HG03097 (cell line): ENCODE measurements around the gene LYZL1.
"Not testable (repeated sequence)": the region's sequence is repeated elsewhere in the genome, so short reads cannot be mapped to it uniquely, and the experiment has no call there.

Experiments used
- ATAC-seq: cut with Tn5 transposase; IDR thresholded peaks from one replicate; pipeline ENCODE4 v1.9.1; 2021; ENCODE audit not compliant: unreplicated experiment, low FRiP score

LYZL1 gene

DNA sequence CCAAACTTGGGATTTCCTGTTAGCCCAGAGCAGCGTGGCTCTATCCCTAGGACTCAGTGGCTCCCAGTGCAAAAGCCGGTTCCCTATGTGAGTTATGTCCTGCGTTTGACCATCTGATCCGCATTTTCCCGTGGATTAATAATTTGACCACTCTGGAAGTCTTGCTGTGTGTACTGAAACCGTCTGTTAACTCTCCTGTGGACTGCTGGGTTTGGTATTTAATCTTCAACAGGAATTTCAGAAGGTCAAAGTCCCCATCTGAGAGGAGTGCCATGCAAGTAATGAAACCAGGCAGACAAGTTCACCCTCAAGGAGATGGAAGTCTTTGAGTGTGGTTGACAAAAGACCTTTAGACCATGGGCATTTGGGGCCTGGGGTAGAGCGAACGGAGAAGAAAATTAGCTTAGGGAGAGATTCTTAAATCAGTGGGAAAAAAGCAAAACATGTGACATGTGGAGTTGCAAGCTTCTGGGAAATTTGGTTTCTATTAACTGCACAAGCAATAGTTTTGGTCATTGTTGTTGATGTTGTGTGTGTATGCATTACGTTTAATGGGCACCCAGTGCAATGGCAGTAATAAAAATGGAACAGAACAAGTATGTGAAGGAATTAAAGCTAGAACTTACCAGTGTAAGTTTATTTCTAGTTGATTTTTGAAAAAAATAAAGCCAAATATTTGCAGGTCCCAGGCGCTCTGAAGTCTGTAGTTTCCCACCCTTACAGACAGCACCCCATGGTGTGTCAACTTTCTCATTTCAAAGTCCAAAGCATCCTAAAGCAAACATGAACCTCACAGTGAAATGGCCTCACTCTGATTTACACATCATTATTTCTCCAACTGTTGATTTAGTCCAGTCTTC lies 38.2 kb downstream of the LYZL1 start:
- ATAC-seq, result no peak

DNA sequence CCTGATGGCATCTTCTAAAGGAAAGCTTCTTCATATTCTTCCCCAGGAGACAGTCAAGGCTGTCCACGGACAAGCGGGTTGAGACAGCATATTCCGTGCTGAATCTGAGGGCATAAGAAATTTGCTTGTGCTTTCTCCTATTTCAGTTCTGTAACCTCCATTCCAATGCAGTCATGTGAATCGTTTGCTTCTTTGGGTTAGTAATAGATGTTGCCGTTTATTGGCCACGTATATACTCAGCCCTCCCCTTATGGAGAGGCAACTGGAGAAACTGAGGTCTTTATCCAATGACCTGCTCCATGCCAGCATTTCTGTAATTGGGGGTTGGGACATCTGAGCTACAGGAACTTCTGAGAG lies 38.9 kb downstream of the LYZL1 start:
- ATAC-seq, result no peak

DNA sequence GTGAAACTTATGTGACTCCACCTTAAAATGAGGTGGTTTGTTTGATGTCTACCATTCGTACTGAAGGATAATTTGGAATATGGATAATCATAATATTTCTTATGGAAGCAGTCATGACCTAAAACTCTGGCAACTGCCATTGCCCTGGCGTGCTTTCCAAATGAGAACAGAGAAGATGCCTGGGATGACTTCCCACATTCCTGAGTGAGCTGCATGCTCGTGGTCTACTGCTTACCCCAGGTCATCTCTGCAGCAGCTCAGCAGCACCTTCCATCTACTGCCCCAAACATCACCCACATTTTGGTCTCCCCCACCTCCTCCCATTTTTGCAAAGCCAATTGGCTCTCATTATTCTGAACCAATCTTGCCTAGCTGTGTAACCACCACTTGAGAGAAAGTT lies 40.1 kb downstream of the LYZL1 start:
- ATAC-seq, result no peak

DNA sequence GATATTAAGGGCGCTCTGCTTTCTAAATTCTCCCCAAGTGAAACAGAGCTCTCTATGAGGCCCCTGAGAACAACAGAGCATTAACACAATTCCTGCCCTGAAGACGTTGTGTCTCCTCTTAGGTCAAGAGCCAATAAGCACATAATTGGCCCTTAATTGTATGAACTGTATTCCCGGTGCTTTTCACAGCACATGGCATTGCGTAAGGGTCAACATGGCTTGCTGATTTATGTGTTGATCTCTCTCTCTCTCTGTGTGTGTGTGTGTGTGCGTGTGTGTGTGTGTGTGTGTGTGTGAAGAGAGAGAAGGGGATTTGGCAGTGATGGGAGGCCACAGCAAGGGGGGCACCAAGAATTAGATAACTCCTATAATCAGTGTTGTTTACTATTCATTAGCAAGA lies 40.5 kb downstream of the LYZL1 start:
- ATAC-seq, result no peak

DNA sequence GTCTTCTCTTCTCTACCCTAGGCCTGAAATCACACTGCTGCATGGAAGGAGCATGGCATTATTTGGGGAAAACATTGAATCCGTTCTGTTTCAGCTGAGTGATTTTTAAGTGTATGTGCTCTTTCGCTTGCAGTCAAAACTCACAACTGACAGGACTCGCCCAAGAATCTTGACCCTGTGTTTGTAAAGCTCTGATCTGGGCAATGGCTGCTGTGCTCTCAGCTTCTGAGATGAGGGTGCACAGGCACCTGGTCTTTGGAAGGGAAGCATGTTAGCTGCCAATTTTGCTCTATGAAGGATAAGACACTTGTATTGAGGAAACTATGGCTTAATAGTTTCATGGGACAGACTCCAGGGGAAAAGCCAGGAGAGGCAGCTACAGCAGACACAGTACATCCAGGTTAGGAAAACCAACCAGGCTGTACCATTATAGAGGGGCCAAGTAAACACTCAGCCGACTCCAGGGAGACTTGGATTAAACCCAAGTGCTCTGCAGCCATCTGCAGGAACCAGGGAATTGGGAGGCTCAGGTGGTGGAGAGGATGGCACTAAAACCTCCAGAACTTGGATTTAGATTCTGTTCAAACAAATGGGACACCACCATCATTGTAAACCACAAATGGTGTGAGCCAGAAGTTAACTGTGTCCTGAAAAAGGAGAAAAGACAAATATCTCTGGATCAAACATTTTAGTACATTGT lies 43.3 kb downstream of the LYZL1 start:
- no peak for ATAC-seq

DNA sequence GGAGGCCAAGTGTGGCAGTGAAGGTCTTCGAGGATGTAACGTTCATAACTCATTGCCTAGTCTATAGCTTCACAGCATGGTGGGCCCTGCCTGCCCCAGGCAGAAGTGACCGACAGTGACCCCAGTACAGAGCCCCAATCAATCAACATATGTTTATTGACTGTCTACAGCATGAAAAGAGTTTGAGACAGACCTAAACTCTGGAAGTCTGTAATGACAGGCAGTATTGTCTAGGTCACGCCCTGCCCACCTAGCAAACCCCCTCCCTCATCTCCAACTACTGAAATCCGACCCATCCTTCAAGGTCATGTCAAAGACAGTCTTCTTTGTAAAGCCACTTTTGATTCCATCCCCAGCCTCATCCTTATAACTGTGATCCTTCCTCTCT lies 43.9 kb downstream of the LYZL1 start:
- ATAC-seq, result no peak

DNA sequence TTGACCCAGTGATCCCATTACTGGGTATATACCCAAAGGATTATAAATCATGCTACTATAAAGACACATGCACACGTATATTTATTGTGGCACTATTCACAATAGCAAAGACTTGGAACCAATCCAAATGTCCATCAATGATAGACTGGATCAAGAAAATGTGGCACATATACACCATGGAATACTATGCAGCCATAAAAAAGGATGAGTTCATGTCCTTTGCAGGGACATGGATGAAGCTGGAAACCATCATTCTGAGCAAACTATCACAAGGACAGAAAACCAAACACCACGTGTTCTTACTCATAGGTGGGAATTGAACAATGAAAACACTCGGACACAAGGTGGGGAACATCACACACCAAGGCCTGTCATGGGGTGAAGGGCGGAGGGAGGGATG lies 48.7 kb downstream of the LYZL1 start:
- ATAC-seq, result not testable (repeated sequence)

DNA sequence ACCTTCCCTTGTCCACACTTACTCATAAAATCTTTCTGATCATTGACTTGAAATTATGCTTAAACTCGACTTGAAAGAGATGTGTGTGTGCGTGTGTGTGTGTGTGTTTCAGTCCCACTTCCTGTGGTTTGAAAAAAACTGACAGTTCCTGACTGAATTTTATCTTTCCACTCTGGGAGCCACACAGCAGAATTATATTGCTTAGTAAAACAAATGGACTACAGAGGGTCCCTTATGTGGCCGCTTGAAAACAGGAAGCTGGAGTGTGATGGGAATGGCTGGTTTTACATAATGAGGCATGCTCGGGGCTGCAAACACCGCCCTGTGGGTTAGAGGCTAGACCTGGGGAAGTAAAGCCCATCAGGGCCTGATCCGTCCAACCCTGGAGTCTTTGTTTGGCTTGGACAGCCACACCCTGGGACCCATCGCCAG lies 54.8 kb downstream of the LYZL1 start:
- no peak for ATAC-seq

DNA sequence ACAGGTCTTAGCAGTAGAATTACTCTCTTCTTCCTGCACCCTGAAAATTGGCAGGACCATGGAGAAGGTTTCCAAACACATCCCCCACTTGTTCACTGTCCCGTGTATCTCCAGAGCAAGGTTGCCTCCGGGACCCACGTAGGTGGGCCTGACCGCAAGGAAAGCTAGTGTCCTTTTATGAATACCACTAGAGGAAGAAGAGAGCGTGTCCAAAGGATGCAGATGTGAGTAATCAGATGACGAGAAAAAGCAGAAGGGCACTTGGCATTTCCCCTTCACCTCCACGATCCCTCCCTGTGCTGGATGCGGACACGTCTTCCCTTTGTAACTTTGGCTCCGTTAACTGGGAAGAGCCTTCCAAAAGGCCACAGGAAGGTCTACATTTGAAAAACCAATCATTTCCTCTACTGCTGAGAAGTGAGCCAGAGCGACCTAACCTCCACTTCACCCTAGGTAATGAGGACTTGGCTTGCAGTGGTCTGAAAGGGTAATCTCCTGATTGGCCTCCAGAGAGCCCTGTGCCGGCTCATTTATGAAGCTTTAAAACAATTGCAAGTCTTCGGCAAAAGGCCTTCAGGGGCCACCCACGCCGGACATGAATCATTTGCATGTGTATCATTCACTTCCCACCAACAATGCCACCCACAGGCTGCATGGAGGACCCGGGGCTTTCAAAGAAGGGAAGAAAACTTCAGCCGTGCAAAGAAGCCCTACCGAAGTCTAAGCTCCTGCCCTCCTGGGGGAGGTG lies 55.4 kb downstream of the LYZL1 start:
- ATAC-seq, result no peak

DNA sequence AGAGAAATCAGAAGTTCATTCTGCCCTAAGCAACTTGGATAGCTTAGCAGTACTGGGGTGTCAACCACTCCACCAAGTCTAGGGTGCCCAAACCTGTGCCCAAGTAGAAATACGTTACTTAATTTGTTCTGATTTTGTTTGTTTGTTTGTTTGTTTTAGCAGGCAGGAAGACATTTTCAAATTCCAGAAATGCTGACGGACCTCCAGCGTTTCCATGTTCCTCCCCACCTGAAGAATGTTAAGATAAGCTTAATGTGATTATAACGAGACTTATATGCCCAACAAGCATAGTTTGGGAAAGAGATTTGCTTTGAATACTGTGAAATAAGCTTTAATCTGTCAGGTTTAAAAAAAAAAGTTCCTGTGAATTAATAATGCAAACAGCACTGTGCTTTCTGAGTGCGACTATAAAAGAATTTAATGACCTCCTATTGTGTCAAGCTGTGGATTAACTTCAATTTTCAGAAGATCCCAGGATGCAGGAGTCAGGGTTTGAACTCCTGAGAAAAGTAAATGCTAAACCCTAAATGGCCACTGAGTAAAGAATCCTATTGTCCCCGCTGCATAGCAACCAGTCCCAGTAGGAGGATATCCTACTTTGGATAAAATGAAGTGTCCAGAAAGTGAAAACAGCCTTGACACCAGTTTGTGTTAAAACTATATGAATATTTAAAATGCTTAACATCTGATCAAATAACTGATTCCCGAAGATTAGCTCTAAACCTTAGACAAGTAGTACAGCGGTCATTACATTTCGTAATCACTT lies 56.5 kb downstream of the LYZL1 start:
- no peak for ATAC-seq

DNA sequence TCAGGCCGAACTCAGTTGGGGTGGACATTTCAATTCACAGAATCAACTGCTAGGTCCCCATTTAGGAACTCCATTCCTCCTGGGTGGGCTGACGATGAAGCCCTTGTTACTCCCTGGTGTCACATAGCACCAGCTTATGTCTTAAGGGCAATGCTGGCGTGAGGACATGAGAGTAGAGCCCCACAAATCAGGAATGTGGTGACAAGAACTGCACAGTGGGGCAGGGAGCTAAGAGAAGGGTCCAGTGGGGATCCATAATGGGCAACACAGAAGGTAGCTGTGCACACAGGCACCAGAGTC lies 57.0 kb downstream of the LYZL1 start:
- ATAC-seq, result no peak

DNA sequence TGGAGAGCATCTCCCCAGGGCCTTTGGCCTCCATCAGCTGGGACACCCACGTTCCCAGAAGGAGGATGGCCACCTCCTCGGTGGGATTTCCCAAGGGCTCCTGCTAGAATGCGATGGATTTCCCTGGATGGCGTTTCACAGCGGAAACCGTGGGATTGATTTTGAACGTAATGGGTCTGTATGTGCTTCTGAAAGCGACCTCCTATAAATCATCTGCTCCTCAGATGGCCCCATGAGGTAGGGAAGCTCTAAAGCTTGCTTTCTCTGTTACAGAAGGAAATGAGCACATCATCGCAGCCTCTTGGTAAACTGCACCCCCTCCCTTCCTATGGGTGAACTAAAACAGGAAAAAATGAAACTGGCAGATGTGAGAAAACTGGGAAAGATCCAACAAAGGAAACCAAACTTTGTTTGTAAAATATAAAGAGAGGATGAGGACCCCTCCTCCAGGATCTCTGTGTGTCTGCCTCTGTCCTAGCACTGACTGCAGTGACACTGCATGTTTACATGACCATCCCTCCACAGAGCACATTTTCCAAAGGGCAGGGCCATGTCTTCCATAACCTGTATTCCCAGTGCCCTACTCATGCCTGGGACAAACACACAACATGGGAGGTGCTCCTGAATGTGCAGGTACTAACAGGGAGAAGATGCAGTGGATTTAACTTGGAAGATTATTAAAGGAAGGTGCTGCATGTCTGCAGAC lies 57.6 kb downstream of the LYZL1 start:
- ATAC-seq, result no peak

DNA sequence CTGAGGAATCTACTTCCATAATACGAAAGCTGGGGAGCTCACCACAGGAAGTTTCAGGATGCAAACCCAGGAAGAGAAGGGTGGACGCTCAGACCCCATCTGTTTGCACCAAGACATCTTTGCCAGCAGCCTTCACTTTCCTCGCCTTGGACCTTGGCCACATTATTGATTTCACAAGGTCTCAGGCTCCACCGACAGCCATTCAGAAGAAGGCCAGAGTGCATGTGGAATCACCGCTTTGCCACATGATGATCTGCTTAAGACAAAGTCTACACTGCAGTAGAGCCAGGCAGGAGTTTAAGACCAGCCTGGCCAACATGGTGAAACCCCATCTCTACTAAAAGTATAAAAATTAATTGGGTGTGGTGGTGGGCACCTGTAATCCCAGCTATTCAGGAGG lies 60.0 kb downstream of the LYZL1 start:
- ATAC-seq, result no peak

DNA sequence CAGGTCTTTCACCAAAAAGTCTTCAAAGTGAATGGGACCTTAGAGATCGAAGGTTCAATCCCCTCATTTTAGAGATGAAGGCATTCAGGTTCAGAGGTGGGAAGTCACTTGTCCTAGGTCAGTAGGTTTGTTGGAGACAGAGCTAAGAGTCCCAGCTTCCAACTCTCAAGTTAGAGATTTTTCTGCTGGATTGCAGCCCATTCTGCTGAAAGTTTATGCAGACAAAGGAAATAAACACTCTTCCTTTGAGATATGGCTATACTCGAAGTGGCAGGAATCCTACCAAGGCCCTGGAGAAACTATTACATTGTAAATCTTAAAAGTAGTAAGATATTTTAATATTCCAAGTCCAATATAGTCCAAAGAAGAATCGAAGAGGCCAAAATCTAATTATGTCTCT lies 64.4 kb downstream of the LYZL1 start:
- ATAC-seq, result no peak

DNA sequence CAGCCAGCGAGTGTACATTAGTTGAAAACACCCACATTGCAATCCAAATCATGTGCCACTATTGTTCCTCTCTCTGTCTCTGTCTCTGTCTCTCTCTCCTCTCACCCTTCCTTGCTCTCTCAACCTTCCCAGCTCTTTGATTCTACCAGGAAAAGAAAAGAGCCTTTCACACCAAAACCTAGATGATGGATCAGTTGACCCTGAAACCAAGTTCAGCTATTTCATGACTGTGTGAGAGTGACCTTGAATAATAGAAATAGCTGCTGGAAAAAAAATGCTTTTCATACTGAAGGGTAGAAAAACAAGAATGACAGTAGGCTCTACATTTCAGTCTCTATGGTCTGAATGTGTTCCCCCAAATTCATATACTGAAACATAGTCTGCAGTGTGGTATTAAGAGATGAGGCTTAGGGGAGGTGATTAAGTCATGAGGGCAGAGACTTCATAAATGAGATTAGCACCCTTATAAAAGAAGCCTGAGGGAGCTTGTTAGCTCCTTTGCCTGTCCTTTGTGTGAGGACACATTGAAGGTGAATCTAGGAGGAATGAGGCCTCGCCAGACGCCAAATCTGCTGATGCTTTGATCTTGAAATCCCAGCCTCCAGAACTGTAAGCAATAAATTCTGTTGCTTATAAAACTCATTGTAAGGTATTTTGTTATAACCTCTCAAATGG lies 65.2 kb downstream of the LYZL1 start:
- ATAC-seq, result no peak

DNA sequence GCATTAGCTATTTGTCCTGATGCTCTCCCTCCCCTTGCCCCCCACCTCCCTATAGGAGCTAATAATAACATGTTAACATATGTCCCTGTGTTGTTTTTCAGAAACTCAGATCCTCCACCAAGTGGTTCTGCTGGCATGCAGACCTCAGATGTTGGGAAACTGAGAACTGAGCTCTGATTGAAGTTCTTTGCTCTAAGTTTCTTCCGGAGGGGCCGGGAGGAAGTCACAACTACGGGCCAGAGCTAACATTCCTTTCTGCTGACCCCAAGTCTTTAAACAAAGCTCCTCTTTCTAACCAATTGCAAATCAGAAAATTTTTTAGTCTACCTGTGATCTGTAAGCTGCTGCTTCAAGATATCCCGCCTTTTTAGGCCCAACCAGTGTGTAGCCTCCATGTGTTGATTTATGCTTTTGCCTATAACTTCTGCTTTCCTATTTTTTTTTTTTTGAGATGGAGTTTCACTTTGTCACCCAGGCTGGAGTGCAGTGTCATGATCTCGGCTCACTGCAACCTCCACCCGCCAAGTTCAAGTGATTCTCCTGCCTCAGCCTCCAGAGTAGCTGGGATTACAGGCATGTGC lies 66.6 kb downstream of the LYZL1 start:
- ATAC-seq, result no peak

DNA sequence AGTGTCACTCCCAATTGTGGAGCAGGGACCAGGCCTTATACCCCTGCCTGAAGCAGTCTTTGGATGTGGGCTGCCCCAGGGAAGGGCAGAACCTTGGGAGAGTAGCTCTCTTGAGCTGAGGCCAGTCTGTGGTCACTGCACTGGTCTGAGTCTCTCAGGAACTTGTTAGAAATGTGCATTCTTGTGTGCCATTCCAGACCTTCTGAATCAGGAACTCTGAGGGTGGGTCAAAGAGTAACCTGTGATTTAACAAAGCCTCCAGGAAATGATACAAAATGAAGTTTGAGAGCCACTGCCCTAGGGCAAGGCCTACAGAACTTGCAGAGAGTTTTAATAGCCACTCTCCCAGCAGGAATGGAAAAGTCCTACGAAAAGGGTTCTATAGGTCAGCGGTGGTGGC lies 68.1 kb downstream of the LYZL1 start:
- no peak for ATAC-seq

DNA sequence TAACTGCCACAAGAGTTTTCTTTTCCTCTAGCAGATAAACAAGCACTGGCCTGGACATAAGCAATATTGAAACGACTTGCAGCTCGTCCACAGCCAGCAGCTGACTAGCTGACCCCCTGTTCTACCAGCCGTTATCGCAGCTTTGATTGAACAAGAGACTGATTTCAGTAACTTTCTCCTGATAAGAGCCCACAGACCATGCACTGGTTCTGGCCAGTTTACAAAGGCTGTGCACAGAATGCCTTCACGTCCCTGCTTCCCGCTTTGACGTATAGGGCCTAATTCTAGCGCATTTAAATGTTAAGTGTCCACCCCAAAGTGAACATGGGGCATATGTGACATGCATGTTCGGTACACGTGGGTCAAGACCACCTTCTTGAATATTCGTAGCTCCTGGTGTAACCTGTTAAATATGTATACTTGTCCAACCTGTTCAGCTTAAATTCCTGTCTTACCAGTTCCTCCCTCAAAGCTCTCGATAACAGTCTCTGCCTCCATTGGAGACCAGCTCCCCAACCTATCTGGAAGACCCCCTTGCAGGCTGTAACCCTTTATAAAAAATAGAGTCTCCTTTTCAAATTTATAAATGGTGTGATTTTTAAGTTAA lies 69.2 kb downstream of the LYZL1 start:
- ATAC-seq, result no peak

DNA sequence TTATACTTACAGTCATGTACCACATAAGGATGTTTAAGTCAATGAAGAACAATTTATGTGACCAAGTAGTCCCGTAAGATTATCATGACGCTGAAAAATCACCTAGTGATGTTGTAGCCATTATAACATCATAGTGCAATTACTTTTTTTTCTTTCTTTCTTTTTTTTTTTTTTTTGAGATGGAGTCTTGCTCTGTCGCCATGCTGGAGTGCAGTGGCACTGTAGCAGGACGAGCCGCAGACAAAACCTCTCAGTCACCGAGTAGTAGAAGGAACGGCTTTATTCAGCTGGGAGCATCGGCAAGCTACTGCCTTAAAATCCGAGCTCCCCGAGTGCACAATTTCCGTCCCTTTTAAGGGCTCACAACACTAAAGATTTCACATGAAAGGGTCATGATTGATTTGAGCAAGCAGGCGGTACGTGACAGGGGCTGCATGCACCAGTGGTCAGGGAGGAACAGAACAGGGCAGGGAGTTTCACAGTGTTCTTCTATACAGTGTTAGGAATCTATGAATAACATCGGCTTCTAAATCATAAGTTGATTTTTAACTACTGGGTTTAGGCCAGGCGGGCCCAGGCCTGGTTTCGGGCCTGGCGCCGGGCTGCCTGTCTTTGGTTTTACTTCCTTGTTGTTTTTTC lies 71.5 kb downstream of the LYZL1 start:
- not testable (repeated sequence) for ATAC-seq
